Testis (tissue), 2 donors: ENCODE results near the gene P2RX7.

Source experiments
- POLR2A ChIP-seq: fragments of 450-650 bp; IDR thresholded peaks from one replicate; pipeline ENCODE4 v1.6.1; 2017; ENCODE audit warnings: antibody characterized with exemption, mild to moderate bottlenecking, moderate library complexity
- TF ChIP-seq, protein P1 (sequence below), 3 experiments: fragments of 450-650 bp in 2 of 3; fragments of 200-600 bp in 1 of 3; sonication (generic) in 1 of 3; IDR thresholded peaks; one replicate each; pipeline ENCODE4 v1.5.1; 2016 to 2019; ENCODE audit warnings: antibody characterized with exemption in 3 of 3, mild to moderate bottlenecking in 2 of 3, moderate library complexity in 1 of 3

- no peak for TF ChIP-seq POLR2A
- TF ChIP-seq, protein P1, sequence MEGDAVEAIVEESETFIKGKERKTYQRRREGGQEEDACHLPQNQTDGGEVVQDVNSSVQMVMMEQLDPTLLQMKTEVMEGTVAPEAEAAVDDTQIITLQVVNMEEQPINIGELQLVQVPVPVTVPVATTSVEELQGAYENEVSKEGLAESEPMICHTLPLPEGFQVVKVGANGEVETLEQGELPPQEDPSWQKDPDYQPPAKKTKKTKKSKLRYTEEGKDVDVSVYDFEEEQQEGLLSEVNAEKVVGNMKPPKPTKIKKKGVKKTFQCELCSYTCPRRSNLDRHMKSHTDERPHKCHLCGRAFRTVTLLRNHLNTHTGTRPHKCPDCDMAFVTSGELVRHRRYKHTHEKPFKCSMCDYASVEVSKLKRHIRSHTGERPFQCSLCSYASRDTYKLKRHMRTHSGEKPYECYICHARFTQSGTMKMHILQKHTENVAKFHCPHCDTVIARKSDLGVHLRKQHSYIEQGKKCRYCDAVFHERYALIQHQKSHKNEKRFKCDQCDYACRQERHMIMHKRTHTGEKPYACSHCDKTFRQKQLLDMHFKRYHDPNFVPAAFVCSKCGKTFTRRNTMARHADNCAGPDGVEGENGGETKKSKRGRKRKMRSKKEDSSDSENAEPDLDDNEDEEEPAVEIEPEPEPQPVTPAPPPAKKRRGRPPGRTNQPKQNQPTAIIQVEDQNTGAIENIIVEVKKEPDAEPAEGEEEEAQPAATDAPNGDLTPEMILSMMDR (IDR thresholded peaks at IDR 0.05) = no peak
These were observed 57.9 kb downstream of the P2RX7 start for GRCh38 chr12:121190523-121191031.
